Measurements from ENCODE around the gene MRGPRX1. TPM values are rescaled to one million over a fixed set of nuclear protein-coding genes. Genes with fewer than 3 reads are reported as not detected.
"Not testable (repeated sequence)": the region's sequence is repeated elsewhere in the genome, so short reads cannot be mapped to it uniquely, and the experiment has no call there.

Gene MRGPRX1
- polyA plus RNA-seq (ENCODE audit: insufficient read length in 4 of 4) = not detected

GRCh38 chr11:18939314-18939713, at the start of gene MRGPRX1:
Gene MRGPRX1, minus strand, starts transcription at chr11:18939414. Its CDS starts 4,630 bp downstream, at chr11:18934784.
- DNase-seq (ENCODE audit: low read depth in 4 of 4, low spot score in 2 of 4) = no peak

GRCh38 chr11:18987454-18988231, 48.4 kb upstream of the MRGPRX1 start:
- no peak for DNase-seq (ENCODE audit: low read depth in 4 of 4, low spot score in 2 of 4)

- no peak for DNase-seq (ENCODE audit: low read depth in 4 of 4, low spot score in 2 of 4)
These were observed 47.5 kb upstream of the MRGPRX1 start for GRCh38 chr11:18986744-18987143.

- DNase-seq (ENCODE audit: low read depth in 4 of 4, low spot score in 2 of 4) = no peak
These were observed 42.7 kb upstream of the MRGPRX1 start for GRCh38 chr11:18981897-18982296.

GRCh38 chr11:18974192-18974591, 35.0 kb upstream of the MRGPRX1 start:
- no peak for DNase-seq (ENCODE audit: low read depth in 4 of 4, low spot score in 2 of 4)

GRCh38 chr11:18972336-18972735, 33.1 kb upstream of the MRGPRX1 start:
- no peak for DNase-seq (ENCODE audit: low read depth in 4 of 4, low spot score in 2 of 4)

- no peak for DNase-seq (ENCODE audit: low read depth in 4 of 4, low spot score in 2 of 4)
These were observed 30.5 kb upstream of the MRGPRX1 start for GRCh38 chr11:18969720-18970119.

GRCh38 chr11:18958221-18958910, 19.2 kb upstream of the MRGPRX1 start:
- DNase-seq (ENCODE audit: low read depth in 4 of 4, low spot score in 2 of 4) = no peak

- DNase-seq (ENCODE audit: low read depth in 4 of 4, low spot score in 2 of 4) = no peak
These were observed 17.4 kb upstream of the MRGPRX1 start for GRCh38 chr11:18956630-18957029.

- DNase-seq (ENCODE audit: low read depth in 4 of 4, low spot score in 2 of 4) = no peak
These were observed 3.1 kb downstream of the MRGPRX1 start for GRCh38 chr11:18936002-18936673.

- no peak for DNase-seq (ENCODE audit: low read depth in 4 of 4, low spot score in 2 of 4)
These were observed 4.9 kb downstream of the MRGPRX1 start for GRCh38 chr11:18934195-18934814.

- DNase-seq (ENCODE audit: low read depth in 4 of 4, low spot score in 2 of 4) = no peak
These were observed 11.5 kb downstream of the MRGPRX1 start for GRCh38 chr11:18927550-18928322.

- not testable (repeated sequence) for DNase-seq (ENCODE audit: low read depth in 4 of 4, low spot score in 2 of 4)
These were observed 13.8 kb downstream of the MRGPRX1 start for GRCh38 chr11:18925426-18925825.

- DNase-seq (ENCODE audit: low read depth in 4 of 4, low spot score in 2 of 4) = no peak
These were observed 26.3 kb downstream of the MRGPRX1 start for GRCh38 chr11:18912883-18913282.

GRCh38 chr11:18907391-18907790, 31.8 kb downstream of the MRGPRX1 start:
- no peak for DNase-seq (ENCODE audit: low read depth in 4 of 4, low spot score in 2 of 4)

- DNase-seq (ENCODE audit: low read depth in 4 of 4, low spot score in 2 of 4) = not testable (repeated sequence)
These were observed 38.6 kb downstream of the MRGPRX1 start for GRCh38 chr11:18900637-18901036.

- not testable (repeated sequence) for DNase-seq (ENCODE audit: low read depth in 4 of 4, low spot score in 2 of 4)
These were observed 39.0 kb downstream of the MRGPRX1 start for GRCh38 chr11:18900151-18900611.

GRCh38 chr11:18891712-18892111, 47.5 kb downstream of the MRGPRX1 start:
- not testable (repeated sequence) for DNase-seq (ENCODE audit: low read depth in 4 of 4, low spot score in 2 of 4)

- no peak for DNase-seq (ENCODE audit: low read depth in 4 of 4, low spot score in 2 of 4)
These were observed 48.6 kb downstream of the MRGPRX1 start for GRCh38 chr11:18890615-18891014.
